ENCODE data around the gene BORCS8.

- TF ChIP-seq CTCF (IDR thresholded peaks at IDR 0.05) (no peak), POLR2A (IDR thresholded peaks at IDR 0.05) (no peak)
These were observed 49.6 kb downstream of the BORCS8 start for GRCh38 chr19:19142347-19142746.

All from Peyer's patch (tissue), 4 donors.